Adrenal gland (tissue), 12 donors: ENCODE measurements around the gene SMURF2. TPM values are rescaled to one million over a fixed set of nuclear protein-coding genes. Genes with fewer than 3 reads are reported as not detected.
"Not testable (repeated sequence)": the region's sequence is repeated elsewhere in the genome, so short reads cannot be mapped to it uniquely, and the experiment has no call there.

Experiments used
- DNase-seq, 7 donors: peaks; one replicate each; pipeline ENCODE4 v3.0.0-alpha.2; 2019 to 2020
- H3K27ac ChIP-seq, 5 donors: fragments of 200-600 bp; sonication (generic) in 4 of 5; 1 replicate in 3 of 5; 2 replicates in 2 of 5; pipeline versions ENCODE4 v1.5.1 to v1.8.0; 2016 to 2020; ENCODE audit warnings: mild to moderate bottlenecking in 1 of 5
- H3K27me3 ChIP-seq: fragments of 200-600 bp; 2 replicates; pipeline ENCODE4 v1.8.0; 2021
- H3K36me3 ChIP-seq, 2 donors: fragments of 200-600 bp; replicated peaks in 1 of 2; 1 replicate in 1 of 2; 2 replicates in 1 of 2; pipeline versions ENCODE4 v1.5.1 to v1.8.0; 2018 to 2022
- H3K4me1 ChIP-seq, 2 donors: fragments of 200-600 bp; replicated peaks in 1 of 2; 1 replicate in 1 of 2; 2 replicates in 1 of 2; pipeline versions ENCODE4 v1.5.1 to v1.8.0; 2018 to 2021
- H3K4me3 ChIP-seq, 4 donors: fragments of 200-600 bp; sonication (generic) in 3 of 4; one replicate each; pipeline ENCODE4 v1.5.1; 2016 to 2018
- H3K9me3 ChIP-seq, 3 donors: fragments of 200-600 bp; sonication (generic) in 1 of 3; replicated peaks in 1 of 3; 1 replicate in 2 of 3; 2 replicates in 1 of 3; pipeline versions ENCODE4 v1.5.1 to v1.8.0; 2016 to 2021
- POLR2A ChIP-seq, 2 donors: fragments of 450-650 bp; IDR thresholded peaks; one replicate each; pipeline ENCODE4 v1.6.1; 2017; ENCODE audit warnings: antibody characterized with exemption in 2 of 2, mild to moderate bottlenecking in 2 of 2, moderate library complexity in 1 of 2
- WGBS, 4 donors: extraction: QIAGEN DNeasy Blood & Tissue Kit in 2 of 4; methylation state at CpG; one replicate each; pipeline versions ENCODE4 v1.1.5 to v1.1.7; 2013 to 2017; 5-methylcytosine and 5-hydroxymethylcytosine counted together
- intact Hi-C, 2 donors: fragments of 100-400 bp; cut with DNase I; formaldehyde crosslinking; loops; one replicate each; pipeline versions ENCODE4 v1.14.1 to v1.15.0; 2022 to 2023
- polyA plus RNA-seq, 3 donors: library from polyadenylated mRNA; stranded (reverse); fragments of 200-250 nt in 2 of 3; fragments of 350-450 nt in 1 of 3; fragmentation: Illumina TruSeq in 1 of 3; extraction: RNeasy Lipid Tissue Mini Kit (QIAGEN cat#74804) in 1 of 3; gene quantifications; one replicate each; pipeline ENCODE4 v1.2.3, GENCODE V29; 2013 to 2014
- total RNA-seq, 9 donors: library from RNA; depleted of rRNA in 4 of 9; stranded (reverse); fragments of >200 nt in 4 of 9; fragments of 120-200 nt in 1 of 9; fragmentation: NEBNext Ultra II Directional in 1 of 9; extraction: Animal tissue kit (Norgen Biotek cat#: 25700) in 1 of 9; gene quantifications; one replicate each; pipeline versions ENCODE4 v1.1.0 to v1.2.4, GENCODE V29; 2013 to 2023
- TF ChIP-seq, protein P1 (sequence below), 6 experiments: fragments of 450-650 bp in 4 of 6; fragments of 200-600 bp in 2 of 6; sonication (generic) in 1 of 6; IDR thresholded peaks; 1 replicate in 5 of 6; 2 replicates in 1 of 6; pipeline versions ENCODE4 v1.5.1 to v1.8.0; 2016 to 2021; ENCODE audit warnings: antibody characterized with exemption in 6 of 6, mild to moderate bottlenecking in 2 of 6, moderate library complexity in 1 of 6
- donor health status: healthy with polysubstance abuse.
- donor health status: Bipolar disorder and iron deficiency.
- donor health status: DM: yes; HTN: yes; CAD: no.
- donor health status: DM: no; HTN: no; CAD: no.
- donor health status: DM: no; HTN: no; CAD: no.
- donor health status: DM: yes; HTN: yes; CAD: no.

The SMURF2 gene
- total and polyA plus RNA-seq, 12 donors = 7.7 to 36.9 (median 15.0) TPM

GRCh38 chr17:64579917-64580316, 82.2 kb downstream of the SMURF2 start:
- DNase-seq = no peak
- WGBS, 4 donors = 74 to 83% (median 77%) methylated on average over 1 of the region's 1 CpG
- Histone ChIP-seq H3K36me3 (peaks cover 0 to 32% of the 10 kb centered on the region in 2 donors), H3K4me3 (no peak overlapping the region), H3K9me3 (no peaks in the 10 kb centered on the region), H3K4me1 (peaks cover 0 to 31% of the 10 kb centered on the region in 2 donors), H3K27me3 (no peaks in the 10 kb centered on the region), H3K27ac (no peak overlapping the region)
- intact Hi-C loops = no loop called here
- TF ChIP-seq POLR2A (IDR thresholded peaks at IDR 0.05) = no peak
- TF ChIP-seq, protein P1, sequence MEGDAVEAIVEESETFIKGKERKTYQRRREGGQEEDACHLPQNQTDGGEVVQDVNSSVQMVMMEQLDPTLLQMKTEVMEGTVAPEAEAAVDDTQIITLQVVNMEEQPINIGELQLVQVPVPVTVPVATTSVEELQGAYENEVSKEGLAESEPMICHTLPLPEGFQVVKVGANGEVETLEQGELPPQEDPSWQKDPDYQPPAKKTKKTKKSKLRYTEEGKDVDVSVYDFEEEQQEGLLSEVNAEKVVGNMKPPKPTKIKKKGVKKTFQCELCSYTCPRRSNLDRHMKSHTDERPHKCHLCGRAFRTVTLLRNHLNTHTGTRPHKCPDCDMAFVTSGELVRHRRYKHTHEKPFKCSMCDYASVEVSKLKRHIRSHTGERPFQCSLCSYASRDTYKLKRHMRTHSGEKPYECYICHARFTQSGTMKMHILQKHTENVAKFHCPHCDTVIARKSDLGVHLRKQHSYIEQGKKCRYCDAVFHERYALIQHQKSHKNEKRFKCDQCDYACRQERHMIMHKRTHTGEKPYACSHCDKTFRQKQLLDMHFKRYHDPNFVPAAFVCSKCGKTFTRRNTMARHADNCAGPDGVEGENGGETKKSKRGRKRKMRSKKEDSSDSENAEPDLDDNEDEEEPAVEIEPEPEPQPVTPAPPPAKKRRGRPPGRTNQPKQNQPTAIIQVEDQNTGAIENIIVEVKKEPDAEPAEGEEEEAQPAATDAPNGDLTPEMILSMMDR (IDR thresholded peaks at IDR 0.05) = no peak

DNA sequence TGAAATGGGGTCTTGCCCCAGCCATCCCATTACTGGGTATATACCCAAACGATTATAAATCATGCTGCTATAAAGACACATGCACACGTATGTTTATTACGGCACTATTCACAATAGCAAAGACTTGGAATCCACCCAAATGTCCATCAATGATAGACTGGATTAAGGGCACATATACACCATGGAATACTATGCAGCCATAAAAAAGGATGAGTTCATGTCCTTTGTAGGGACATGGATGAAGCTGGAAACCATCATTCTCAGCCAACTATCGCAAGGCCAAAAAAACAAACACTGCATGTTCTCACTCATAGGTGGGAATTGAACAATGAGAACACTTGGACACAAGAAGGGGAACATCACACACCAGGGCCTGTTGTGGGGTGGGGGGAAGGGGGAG, 85.1 kb downstream of the SMURF2 start:
- WGBS, 4 donors = 96 to 98% (median 96%) methylated on average over 4 of the region's 4 CpGs
- H3K4me3 ChIP-seq, H3K27ac ChIP-seq, H3K27me3 ChIP-seq, DNase-seq, H3K9me3 ChIP-seq, intact Hi-C loops: not testable (repeated sequence)
- Histone ChIP-seq H3K36me3 (peaks cover 0 to 21% of the 10 kb centered on the region in 2 donors), H3K4me1 (peaks cover 0 to 28% of the 10 kb centered on the region in 2 donors)

GRCh38 chr17:64575431-64575830, 86.7 kb downstream of the SMURF2 start:
- WGBS, 4 donors = 72 to 90% (median 80%) methylated on average over 3 of the region's 3 CpGs
- Histone ChIP-seq H3K36me3 (peaks cover 0 to 28% of the 10 kb centered on the region in 2 donors), H3K27ac (no peak overlapping the region), H3K4me1 (peaks cover 0 to 21% of the 10 kb centered on the region in 2 donors), H3K4me3 (no peak overlapping the region), H3K27me3 (no peaks in the 10 kb centered on the region), H3K9me3 (no peaks in the 10 kb centered on the region)
- intact Hi-C loops = no loop called here
- DNase-seq = no peak
- TF ChIP-seq, protein P1 (IDR thresholded peaks at IDR 0.05) = no peak
- no peak for TF ChIP-seq POLR2A (IDR thresholded peaks at IDR 0.05)

DNA sequence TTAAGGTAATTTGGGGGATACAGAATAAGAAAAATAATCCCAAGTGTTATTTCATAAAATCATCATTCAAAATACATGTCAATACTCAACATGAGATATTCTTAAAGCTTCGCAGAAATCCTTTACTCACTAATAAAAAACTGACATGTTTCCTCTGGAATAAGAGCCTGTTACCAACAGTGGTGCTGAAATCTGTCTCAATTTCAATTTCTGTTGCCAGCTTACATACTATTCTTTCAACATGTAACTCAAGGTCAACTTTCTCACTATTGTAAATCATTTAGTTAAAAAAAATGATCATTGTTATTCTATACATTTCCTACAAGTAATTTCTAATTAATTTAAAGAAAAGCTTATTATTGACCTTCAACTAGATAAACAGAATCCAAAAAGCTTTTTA, 87.5 kb downstream of the SMURF2 start:
- Histone ChIP-seq H3K9me3 (no peaks in the 10 kb centered on the region), H3K36me3 (peaks cover 0 to 29% of the 10 kb centered on the region in 2 donors), H3K27ac (no peak overlapping the region), H3K4me1 (peaks cover 0 to 14% of the 10 kb centered on the region in 2 donors), H3K27me3 (no peaks in the 10 kb centered on the region), H3K4me3 (no peak overlapping the region)
- TF ChIP-seq, protein P1 (IDR thresholded peaks at IDR 0.05) = no peak
- no peak for TF ChIP-seq POLR2A (IDR thresholded peaks at IDR 0.05)
- intact Hi-C loops = no loop called here
- DNase-seq = no peak
- WGBS, 4 donors = 69 to 85% (median 74%) methylated on average over 1 of the region's 1 CpG

DNA sequence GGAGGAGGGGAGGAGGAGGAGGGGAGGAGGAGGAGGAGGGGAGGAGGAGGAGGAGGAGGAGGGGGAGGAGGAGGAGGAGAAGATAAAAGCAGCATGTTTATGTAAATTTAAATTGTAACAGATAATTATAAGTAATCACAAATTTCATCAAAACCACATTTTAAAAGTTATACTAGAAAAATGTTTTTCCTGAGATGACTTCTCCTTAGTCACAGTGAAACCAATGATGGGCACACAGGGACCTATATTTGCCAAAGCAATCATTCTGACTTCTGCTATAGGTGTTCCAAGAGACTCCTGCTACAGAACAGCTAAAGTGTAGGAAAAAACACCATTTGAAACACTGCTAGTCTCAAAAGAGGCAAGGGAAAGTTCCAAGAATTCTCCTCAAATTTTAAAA, 88.9 kb downstream of the SMURF2 start:
- TF ChIP-seq, protein P1 (IDR thresholded peaks at IDR 0.05) = no peak
- no peak for TF ChIP-seq POLR2A (IDR thresholded peaks at IDR 0.05)
- intact Hi-C loops = no loop called here
- Histone ChIP-seq H3K9me3 (no peaks in the 10 kb centered on the region), H3K4me1 (peaks cover 0 to under 1% of the 10 kb centered on the region in 2 donors), H3K36me3 (peaks cover 0 to 30% of the 10 kb centered on the region in 2 donors), H3K27ac (no peak overlapping the region), H3K4me3 (no peak overlapping the region), H3K27me3 (no peaks in the 10 kb centered on the region)
- no peak for DNase-seq
